ENCODE data around the gene ARHGAP26.

Gene ARHGAP26

DNA sequence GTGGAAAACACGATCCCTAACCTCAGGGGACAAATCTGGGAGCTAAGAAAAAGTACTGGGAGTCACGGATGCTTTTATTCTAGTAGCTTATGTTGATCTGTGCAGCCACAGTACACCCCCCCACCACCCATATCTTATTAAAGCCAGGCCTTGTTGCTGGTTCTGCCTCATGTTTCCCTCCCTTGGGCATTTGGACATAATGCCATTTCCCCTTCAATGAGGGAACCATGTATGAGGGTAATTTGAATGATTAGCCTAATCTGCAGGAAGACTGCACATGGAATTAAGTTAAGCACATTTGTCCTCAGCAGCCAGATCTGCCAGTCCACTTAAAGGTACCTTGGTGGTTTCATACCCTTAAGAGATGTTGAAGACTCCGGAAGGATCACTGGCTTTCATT, 102.0 kb downstream of the ARHGAP26 start:
- TF ChIP-seq, protein P1, sequence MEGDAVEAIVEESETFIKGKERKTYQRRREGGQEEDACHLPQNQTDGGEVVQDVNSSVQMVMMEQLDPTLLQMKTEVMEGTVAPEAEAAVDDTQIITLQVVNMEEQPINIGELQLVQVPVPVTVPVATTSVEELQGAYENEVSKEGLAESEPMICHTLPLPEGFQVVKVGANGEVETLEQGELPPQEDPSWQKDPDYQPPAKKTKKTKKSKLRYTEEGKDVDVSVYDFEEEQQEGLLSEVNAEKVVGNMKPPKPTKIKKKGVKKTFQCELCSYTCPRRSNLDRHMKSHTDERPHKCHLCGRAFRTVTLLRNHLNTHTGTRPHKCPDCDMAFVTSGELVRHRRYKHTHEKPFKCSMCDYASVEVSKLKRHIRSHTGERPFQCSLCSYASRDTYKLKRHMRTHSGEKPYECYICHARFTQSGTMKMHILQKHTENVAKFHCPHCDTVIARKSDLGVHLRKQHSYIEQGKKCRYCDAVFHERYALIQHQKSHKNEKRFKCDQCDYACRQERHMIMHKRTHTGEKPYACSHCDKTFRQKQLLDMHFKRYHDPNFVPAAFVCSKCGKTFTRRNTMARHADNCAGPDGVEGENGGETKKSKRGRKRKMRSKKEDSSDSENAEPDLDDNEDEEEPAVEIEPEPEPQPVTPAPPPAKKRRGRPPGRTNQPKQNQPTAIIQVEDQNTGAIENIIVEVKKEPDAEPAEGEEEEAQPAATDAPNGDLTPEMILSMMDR (IDR thresholded peaks at IDR 0.05; ENCODE audit: borderline replicate concordance, insufficient read depth, low read depth, low read length), result no peak
- H3K4me3 ChIP-seq (ENCODE audit: low read depth, low read length), result no peak overlapping the region

DNA sequence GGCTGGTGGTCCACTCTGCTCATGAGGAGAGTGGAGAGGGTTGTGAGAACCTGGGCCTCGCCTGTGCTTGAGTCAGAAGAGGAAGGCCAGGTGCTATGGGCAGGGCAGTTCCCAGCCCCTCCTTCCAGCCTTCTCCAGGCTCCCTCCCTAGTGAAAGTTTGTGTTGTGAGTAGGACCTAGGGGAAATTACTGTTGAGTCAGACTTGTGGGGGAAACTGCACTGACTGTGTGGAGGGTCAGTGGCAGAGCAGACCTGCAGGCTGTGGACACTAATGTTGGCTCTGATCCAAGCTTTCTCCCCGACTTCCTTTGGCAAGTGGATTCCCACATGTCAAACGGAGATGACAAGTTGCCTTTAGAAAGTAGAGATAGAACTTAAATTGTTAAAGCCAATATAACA, 102.6 kb downstream of the ARHGAP26 start:
- TF ChIP-seq, protein P1 (IDR thresholded peaks at IDR 0.05; ENCODE audit: borderline replicate concordance, insufficient read depth, low read depth, low read length), result no peak
- no peak overlapping the region for H3K4me3 ChIP-seq (ENCODE audit: low read depth, low read length)

DNA sequence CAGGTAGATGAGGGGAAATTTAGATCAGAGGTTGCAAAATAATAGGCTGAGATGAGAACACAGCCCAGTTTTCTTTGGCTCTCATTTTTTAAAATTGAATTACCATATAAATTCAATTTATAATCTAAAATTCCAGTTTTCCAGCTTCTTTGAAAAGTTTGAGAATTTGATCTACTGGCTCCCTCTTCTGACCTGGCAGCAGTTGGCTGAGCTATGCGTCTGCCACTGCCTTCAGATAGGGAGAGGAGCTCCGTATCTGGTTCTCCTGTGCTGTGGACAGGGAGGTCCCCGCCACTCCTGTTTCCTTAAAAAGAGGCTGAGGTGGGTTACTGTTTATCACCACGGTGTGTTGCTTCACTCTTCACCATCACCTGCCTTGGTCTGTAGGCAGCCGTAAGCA, 103.7 kb downstream of the ARHGAP26 start:
- no peak overlapping the region for H3K4me3 ChIP-seq (ENCODE audit: low read depth, low read length)

DNA sequence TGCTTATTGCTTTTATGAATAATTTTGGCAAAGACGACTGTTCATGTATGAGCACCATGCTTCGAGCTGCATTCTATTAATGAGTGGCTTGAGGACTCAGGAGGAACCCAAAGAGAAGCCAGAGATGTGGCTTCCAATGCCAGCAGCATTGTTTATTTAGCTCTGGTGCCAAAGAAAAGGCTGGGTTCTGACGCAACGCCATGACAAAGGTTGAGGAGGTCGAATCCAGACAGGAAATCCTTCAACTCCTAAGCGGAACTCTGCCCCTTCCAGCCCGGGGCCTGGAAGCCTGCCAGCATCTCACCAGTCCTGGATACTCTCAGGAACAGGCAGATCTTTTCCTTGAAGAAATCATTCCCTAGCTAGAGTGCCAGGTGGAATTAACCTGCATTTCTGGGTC, 104.4 kb downstream of the ARHGAP26 start:
- TF ChIP-seq, protein P1 (IDR thresholded peaks at IDR 0.05; ENCODE audit: borderline replicate concordance, insufficient read depth, low read depth, low read length), result no peak
- H3K4me3 ChIP-seq (ENCODE audit: low read depth, low read length), result no peak overlapping the region

More for the DNA sequence above, 103.7 kb downstream of the ARHGAP26 start:
- TF ChIP-seq, protein P1 (IDR thresholded peaks at IDR 0.05; ENCODE audit: borderline replicate concordance, insufficient read depth, low read depth, low read length), result no peak

DNA sequence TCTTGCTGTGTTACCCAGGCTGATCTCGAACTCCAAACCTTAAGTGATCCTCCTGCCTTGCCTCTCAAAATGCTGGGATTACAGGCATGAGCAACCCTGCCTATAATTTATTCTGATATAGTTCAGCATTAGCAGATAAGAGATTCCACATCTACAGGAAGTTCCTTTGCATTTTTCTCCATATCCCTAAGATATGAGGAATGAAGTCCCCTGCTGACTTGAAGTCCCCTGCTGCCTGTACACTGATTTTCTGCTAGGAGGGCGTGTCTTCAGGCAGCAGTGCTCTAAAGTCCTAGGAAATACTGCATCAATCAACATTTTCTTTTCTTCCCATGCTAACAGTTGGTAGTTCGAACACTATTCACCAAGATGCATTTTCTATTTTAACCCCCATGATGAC, 105.8 kb downstream of the ARHGAP26 start:
- H3K4me3 ChIP-seq (ENCODE audit: low read depth, low read length), result no peak overlapping the region
- TF ChIP-seq, protein P1 (IDR thresholded peaks at IDR 0.05; ENCODE audit: borderline replicate concordance, insufficient read depth, low read depth, low read length), result no peak

DNA sequence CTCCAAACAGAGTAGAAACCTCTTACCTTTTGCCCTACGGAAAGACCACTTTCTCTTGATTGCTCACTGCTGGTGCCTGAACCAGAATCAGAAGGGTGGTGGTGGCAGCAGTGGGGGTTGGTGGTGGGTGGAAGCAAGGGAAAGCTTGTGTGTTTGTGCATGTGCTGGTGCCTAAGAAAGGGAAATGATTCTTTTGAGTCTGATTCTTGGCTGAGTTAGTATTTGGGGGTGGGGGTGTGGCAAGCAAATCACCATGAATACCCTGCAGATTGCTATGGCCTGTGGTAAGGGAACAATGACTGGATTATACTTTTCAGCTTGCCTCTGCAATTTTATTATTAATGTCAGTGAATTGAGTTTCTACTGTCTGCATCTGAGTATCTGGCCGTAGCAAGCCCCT, 106.6 kb downstream of the ARHGAP26 start:
- no peak overlapping the region for H3K4me3 ChIP-seq (ENCODE audit: low read depth, low read length)
- TF ChIP-seq, protein P1 (IDR thresholded peaks at IDR 0.05; ENCODE audit: borderline replicate concordance, insufficient read depth, low read depth, low read length), result no peak

DNA sequence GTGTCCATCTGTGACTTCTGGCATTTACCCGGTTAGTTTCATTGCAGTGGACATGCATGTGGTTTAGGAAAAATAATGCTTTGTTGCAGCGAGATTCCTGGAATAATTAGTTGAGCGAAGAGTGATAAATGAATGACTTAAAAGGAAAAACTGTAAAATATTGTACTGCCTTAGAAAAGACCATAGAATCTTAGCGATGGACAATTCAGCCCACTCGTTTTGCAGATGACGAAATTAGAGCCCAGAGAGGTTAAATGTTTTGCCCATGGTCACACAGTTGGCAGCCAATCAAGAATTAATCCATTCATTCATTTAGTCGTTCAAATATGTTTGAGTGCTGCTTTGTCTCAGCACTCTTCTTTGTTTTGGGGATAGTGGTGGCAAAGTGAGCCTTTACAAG, 107.9 kb downstream of the ARHGAP26 start:
- no peak overlapping the region for H3K4me3 ChIP-seq (ENCODE audit: low read depth, low read length)
- TF ChIP-seq, protein P1 (IDR thresholded peaks at IDR 0.05; ENCODE audit: borderline replicate concordance, insufficient read depth, low read depth, low read length), result no peak
